ENCODE results near the gene PALLD.

DNA sequence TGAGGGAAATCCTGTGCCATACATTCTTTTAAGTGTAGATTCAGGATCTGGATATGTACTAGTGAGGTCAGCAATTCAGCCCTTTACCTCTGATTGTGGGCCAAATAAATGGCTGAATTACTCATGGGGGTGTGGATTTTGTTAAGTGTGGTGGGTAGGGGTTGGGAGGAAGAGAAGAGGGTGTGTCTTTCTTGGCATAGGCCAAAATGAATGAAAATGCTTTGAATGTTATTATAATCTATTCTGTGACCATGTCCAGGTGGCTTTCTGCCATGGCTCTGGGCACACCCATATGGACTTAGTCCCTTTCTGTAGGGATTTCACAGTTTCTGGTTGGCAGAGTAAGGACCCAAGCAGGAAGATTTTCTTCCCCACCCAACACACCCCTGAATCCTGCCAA lies 268.9 kb downstream of the PALLD start:
- TF ChIP-seq CTCF (IDR thresholded peaks at IDR 0.05) (no peak), POLR2A (IDR thresholded peaks at IDR 0.05) (no peak)

Measured in right lobe of liver (tissue), 4 donors.